ENCODE results near the gene SCMH1.
"Not testable (repeated sequence)": the region's sequence is repeated elsewhere in the genome, so short reads cannot be mapped to it uniquely, and the experiment has no call there.

DNA sequence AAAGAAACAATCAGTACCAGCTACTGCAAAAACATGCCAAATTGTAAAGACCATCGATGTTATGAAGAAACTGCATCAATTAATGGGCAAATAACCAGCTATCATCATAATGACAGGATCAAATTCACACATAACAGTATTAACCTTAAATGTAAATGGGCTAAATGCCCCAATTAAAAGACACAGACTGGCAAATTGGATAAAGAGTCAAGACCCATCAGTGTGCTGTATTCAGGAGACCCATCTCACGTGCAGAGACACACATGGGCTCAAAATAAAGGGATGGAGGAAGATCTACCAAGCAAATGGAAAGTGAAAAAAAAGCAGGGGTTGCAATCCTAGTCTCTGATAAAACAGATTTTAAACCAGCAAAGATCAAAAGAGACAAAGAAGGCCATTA, 35.1 kb downstream of the SCMH1 start:
- TF ChIP-seq CTCF (IDR thresholded peaks at IDR 0.05; ENCODE audit: low read depth, low read length); EZH2phosphoT487 (IDR thresholded peaks at IDR 0.05; ENCODE audit: low read depth): not testable (repeated sequence)

Data from OCI-LY3 (cell line).